Measurements from ENCODE around the gene MESP2.

The MESP2 gene

DNA sequence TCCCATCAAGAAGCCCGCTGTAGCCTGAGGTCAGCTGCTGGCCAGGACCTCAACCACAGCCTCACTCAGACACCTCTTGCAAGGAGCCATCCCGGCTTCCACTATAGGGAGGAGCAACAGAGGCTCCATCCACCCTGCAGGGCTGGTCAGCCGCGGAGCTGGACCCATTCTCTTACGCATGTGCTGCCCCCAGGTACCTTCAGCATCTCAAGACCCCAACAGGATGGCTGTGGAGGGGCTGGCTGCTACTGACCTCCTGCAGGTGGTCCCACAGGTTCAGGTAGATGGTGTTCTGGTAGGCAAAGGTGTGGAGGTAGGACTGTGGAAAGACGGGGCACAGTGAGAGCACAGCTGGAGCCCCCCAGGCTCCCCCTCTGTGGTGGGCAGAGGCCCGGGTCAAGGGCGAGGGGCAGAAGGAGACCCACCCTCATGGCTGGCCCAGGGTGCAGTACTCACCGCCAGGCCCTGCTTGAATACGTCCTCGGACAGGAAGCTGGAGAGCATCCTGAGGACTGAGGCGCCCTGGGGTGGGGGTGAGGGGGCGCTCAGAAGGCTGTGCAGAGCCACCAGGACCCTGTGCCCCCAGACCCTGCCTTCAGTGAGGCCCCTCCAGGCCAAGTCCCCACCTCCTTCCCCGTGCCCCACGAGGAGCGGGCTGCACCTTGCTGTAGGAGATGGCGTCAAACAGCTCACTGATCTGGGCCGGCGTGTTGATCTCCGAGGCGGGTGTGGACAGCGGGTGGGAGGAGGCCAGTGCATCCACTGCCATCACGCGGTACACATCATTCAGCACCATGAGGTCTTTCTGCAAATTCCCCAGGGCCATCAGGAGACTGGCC is 27.1 kb downstream of the MESP2 start:
- no peak for DNase-seq

DNA sequence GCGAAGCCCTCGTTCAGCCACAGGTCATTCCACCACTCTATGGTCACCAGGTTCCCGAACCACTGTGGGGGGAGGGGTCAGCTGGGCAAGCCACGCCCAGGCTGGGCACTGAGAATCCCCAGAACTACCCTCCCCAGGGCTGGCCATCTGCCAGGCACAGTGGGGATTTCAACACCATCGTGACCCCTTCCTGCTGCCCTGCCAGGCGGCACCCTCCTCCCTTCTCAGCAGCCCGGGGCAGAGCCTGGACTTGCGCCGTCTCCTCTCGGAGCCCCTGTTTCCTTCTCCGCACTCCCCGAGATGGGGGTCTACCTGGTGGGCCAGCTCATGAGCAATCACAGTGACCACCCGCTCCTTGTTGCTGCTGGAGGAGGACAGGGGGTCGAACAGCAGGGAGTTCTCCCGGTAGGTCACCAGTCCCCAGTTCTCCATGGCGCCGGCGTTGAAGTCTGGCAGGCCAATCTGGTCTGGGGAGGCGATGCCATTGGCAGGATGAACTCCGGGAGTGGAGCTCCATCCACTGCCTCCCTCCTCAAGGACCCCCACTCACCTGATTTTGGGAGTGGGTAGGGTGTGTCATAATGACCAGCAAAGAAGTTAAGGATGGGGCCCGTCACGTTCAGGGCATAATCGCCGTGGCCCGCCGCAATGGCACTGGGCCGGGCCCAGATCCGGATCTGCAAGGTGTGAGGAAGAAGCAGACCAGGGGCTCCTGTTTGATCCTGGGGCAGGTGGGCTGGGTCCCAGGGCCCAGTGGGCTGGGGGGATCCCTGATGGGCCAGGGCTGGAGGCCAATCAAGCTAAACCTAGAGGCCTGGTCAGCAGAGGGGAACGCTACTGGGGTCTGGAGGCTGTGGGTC is 28.0 kb downstream of the MESP2 start:
- DNase-seq, result no peak

DNA sequence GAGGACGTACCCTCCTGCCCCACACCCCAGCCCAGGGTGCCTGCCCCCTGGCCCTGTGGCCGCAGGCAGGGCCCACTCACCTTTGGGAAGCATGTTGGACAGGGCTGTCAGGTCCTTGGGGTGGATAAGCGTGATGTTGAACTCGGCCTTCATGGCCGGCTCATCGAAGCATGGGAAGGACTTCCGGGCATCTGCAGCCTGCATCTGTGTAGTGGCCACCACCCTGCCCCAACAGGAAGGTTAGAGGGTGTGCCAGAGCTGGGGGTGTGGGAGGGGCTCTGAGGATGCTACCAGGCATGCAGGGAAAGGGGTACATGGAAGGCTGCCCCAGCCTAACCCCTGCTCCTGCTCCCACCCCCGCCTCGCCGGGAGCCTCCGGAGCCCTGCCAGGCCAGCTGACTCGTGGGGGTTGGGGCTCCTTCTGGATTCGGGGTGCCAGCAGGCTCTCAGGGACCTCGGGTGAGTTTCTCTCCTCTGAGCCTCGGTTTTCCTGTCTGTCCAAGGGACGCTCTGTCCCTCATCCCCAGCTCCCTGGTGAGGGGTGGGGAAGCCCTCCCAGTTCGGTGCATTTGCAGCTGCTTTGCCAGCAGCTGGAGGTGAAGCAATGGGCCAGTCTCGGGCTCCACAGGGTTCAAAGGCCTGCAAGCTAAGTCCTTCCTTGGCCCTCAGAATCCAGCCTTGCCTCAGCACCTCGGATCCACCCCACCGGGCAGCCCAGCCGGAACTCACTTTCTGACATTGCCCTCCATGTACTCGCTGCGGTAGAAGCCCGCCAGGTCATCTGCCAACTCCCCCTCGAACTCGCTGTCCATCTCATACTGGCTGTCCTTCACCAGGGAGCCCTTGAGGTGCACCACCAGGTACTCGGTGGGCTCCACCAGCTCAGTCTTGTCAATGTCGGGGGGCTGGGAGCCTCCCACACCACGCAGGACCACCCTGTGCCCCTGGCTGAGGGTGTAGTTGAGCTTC is 29.4 kb downstream of the MESP2 start:
- DNase-seq, result no peak

DNA sequence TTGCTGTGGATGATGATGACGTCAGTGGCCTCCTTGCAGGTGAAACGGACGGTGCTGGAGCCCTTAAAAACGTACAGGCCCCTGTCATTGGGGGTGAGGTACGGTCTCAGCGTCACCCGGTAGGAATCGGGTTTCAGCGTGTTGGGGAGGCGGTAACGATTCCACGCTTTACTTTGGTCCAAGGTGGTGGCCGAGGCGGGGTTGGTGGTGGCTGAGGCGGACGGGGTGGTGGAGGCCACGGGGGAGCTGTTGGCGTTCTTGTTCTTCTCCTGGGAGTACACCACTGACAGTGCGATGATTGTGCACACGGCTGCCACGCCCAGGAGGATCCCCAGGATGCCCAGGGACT is 30.1 kb downstream of the MESP2 start:
- no peak for DNase-seq

DNA sequence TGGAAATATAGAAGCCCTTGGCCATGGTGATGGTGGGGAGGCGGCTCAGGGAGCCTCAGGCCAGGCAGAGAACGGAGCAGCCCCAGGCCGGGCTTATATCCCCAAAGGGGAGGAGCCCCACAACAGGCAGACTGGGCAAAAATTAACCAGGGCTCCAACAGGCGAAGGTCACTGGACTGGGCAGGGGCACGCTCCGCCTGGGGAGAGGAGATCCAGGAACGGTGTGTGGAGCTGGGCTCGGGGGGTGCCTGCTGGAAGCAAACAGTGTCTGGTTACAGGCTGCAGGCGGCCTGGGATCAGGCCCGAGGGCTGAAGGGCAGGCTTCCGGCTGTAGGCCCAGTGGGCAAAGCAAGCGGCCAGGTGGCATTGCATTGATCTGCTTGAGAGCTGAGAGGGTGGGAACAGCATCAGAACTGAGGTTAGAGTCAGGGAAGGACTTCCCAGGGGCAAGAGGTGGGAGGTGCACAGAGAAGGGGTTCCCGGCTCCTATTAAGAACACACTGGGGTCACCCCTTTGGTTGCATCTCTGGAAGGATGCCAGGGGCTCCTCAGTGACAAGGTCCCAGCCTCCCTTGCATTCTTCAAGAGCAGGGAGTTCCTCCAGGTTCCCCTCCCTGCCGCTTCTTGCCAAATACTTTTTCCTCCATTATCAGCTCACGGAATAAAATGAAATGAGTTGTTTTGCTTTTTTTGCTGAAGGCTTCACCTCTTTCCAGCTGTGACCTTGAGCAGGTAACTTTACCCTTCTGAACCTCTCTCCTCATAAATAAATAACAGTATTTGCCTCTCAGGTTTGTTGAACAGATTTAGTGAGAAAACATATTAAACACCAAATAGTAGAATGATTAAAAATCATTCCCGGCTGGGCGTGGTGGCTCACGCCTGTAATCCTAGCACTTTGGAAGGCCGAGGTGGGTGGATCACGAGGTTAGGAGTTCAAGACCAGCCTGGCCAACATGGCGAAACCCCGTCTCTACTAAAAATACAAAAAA is 30.7 kb downstream of the MESP2 start:
- no peak for DNase-seq

DNA sequence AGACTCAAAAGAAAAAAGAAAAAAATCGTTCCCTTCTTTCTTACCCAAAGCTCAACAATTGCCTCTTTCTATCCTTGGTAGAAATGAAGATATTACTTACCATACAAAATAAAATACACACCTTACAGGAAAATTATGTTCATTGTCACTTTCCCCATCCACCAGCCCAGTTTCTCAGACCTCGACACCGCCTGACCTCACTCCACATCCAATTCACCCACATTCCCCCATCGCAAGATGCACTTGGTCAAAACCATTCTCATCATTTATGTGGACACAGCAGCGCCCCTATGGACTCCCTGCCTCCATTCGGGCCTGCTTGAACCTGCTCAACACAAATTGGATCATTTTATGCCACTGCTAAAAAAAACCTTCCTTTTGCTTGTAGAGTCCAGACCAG is 31.6 kb downstream of the MESP2 start:
- no peak for DNase-seq

DNA sequence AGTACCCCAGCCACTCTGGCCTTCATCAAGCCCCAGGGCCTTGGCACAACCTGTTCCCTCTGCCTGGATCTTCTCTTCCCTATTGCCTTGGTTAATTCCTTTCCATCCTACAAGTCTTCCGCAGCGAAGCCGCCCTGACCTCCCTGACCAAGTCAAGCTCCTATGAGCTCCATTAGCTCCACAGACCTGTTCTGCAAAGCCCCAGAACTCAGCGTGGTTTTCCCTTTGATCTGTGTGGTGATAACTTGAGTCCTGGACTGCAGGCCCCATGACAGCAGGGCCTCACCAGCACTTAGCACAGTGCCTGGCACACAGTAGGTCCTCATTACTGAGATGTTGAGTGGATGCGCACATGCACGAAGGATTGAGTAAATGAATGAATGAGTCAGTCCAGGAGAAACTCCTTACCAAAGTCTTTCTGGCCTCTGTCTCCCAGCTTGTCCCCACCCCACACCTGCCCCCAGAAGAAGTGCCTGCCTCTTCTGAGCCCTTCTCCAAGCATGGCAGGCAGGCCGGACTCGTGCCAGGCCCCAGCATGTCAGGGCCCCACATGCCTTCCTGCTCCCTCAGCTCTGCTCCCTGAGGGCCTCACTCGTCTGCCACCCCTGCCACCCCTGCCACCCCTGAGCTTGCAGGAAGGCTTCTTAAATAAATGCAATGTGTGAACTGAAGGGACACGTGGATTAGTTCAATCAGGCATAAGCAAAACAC is 32.2 kb downstream of the MESP2 start:
- no peak for DNase-seq

DNA sequence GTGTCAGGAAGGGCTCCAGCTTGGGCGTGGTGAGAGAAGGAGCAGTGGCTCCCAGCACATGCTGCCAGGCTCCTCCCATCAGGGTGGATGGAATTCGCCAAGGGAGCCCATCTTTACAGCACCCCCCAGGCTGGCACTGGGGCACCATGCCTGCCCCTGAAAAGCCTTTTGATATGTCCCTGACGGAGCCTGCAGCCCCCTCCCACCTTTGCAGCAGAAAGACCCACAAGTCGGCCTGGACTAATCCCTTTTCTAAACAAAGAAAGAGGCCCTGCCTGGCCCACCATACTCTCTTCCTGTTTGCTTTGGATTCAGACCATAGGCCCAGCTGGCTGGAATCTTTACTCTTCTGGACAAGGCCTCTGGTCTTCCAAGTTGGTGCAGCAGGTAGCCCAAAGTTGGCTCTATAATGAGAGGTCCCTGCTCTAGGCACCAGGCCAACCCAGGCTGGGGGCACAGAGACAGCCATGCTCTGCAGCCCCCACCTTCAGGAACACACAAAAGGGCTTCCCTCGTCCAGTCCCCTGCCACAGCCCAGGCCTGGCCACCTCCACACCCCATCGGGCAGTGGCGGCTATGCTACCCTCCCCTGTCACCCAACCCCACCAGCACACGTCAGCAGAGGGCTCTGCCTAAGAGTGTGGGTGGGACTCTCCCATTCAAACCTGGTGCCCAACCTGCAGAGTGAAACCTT is 33.1 kb downstream of the MESP2 start:
- DNase-seq, result no peak

DNA sequence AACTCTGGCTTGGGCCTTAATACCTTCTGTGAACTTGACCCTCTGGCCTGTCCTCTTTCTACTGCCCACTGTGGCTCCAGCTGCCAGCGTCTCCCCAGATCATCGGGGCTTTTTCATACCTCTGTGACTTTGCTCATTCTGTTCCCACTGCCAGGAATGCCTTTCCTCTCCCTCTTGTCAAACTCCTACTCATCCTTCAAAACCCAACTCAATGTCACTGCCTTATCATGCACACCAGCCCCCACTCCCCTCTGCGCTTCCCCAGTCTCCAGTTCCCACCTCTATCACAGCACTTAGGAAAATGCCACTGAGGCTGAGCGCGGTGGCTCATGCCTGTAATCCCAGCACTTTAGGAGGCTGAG is 33.6 kb downstream of the MESP2 start:
- DNase-seq, result no peak

DNA sequence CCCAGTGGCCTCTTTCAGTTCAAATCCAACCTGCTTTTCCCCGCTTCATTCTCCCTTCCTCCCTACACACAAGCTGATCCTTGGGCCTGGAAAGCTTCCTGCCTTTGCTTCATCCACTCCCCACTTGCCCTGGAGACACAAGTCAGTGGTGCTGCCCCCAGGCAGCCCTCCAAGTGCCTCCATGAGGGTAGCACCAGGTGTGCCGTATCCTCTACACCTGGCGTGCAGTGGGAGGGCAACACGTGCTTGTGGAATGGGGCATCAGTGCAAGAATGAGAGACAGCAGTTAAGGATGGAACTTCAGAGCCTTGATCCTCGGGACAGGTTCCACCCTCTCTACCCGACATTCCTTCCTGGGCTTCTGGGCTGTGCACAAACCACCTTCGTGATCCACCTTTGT is 34.7 kb downstream of the MESP2 start:
- DNase-seq, result no peak

DNA sequence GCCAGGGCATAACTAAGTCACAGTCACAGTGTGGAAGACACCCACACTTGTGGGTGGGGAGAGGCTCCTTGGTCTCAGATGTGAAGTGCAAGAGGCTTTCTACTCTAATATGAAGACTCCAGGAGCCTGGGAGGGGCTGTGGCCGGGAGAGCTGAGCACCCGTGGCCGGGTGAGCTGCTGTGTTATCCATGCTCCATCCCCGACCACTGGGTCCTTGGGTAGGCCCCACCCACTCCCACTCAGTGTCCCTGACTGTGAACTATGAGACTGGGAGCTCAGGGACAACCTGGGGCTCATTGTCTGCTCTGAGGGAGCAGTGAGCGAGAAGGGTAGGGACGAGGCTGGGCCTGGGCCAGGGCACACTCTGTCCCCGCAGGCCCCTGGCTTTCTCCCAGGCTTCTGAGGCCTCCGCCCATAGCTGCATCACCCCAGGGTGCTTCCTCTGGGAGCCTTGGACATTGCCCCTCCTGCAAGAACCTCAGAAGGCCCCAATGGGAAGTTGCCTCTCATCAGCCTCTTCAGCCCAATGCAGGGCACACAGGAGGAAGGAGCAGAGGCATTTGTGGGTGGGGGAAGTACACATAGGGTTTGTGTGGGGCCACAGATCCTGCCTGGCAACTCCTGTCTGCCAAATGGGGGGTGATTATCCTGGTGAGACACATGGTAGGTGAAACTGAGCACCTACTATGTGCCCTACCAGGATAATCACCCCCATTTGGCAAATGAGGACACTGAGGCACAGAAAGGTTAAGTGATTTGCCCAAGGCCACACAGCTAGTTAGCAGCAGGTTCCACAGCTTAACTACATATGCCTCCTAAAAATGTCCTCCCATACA is 36.1 kb downstream of the MESP2 start:
- DNase-seq, result no peak

DNA sequence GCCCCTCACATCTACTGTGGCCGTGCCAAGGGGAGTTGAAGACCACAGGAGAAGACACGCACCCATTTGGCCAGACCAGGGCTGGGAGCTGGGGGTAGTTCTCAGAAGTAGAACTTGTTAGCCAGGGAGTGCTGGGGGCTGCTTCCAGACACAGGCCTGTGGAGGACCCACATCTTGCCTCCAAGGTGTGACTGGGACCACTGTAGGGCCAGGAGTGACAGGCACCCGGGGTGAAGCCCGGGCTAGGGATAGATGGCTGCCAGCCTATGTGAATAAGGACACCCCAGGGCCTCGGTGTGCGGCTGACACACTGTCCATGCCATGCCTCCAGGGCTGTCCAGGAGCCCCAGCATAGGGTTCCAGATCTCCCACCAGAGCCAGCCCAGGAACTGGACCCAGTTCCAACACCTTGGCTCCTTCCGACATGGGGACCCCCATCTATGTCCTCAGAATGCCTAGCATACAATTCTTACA is 36.8 kb downstream of the MESP2 start:
- DNase-seq, result no peak

DNA sequence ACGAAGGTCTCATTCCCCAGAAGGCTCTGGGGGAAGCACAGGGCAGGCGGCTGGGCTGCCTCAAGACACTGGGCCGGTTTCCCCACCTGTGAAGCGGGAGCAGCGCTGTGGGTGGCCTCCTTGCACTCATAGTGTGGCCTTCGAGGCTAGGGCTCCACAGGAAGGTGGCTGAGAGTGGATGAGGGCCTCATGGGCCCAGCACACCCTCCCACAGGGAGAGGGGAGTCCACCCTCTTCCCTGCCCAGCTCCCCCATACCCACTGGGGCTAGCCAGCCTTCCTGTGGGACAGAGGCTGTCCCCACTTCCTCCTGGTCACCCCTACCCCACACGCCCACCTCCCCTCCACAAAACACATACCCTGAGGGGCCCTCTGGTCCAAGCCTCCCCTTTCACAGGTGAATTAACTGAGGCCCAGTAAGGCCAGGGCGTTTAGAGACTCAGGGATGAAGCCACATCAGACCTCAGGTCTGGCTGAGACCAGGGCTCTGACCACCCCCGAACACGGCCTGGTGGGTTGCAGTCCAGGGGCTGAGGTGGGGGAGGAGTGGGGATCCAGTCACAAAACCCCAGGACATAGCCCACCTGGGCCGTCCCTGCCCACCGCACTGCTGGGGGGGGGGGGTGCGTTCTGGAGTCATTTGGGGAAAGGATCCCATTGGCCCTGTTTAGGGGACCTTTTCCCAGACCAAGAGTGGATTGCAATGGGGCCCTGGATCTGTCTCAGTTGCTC is 37.4 kb downstream of the MESP2 start:
- DNase-seq, result no peak

DNA sequence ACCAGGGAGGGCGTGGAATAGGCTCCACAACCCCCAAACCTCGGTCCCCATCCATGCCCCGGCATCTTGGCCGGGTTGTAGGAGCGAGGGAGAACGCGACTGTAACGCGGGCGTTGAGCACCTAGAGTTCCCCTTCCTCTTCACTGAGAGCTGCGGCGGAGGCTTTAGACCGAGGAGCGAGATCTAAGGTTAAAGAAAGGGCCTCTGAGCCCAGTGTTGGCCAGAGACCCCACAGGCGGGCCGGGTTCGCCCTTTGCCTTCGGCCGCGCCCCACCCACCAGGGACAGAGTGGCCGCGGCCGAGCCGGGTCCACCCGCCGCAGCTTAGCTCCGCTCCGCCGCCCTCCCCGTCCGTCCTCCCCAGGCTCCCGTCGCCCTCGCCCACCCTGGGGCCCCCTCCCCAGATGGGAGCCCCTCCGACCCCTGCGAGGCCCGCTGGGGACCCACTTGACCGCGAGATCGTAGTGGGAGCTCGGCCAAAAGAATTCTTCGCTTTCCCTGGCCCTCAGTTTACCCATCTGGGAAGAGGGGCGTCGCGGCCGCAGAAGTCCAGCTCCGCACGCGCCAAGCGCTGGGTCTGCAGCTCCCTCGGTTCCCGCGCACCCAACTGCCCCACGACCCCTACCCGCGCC is 38.1 kb downstream of the MESP2 start:
- no peak for DNase-seq

DNA sequence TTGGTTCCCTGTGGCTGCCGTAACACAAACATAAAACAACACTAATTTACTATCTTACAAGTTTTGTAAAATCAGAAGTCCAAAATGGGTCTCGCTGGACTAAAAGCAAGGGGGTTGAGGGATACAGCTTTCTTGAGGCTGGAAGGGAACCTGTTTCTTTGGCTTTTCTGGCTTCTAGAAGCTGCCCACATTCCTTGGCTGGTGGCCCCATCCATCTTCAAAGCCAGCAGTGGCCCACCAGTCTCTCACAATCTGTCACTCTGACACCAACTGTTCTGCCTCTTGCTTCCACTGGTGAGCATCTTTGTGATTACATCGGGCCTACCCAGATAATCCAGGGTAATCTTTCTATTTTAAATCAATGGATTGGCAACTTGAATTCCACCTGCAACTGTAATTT is 39.6 kb downstream of the MESP2 start:
- DNase-seq, result no peak

DNA sequence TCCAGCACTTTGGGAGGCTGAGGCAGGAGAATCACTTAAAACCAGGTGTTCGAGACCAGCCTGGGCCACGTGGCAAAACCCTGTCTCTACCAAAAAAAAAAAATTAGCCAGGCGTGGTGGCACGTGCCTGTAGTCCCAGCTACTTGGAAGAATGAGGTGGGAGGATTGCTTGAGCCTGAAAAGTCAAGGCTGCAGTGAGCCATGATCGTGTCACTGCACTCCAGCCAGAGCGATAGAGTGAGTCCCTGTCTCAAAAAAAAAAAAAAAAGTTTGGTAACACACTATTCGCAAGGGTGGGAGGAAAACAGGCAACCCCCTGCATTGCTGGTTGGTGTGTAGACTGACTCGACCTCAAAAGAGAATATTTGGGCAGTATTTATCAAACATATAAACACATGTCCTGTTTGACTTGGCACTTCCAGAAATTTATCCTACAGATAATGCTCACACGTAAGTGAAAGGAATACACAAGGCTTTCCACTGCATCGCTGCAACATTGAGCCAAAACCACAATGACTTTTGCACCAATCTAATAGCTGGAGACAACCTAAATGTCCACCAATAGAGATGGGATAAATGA is 41.7 kb downstream of the MESP2 start:
- no peak for DNase-seq

DNA sequence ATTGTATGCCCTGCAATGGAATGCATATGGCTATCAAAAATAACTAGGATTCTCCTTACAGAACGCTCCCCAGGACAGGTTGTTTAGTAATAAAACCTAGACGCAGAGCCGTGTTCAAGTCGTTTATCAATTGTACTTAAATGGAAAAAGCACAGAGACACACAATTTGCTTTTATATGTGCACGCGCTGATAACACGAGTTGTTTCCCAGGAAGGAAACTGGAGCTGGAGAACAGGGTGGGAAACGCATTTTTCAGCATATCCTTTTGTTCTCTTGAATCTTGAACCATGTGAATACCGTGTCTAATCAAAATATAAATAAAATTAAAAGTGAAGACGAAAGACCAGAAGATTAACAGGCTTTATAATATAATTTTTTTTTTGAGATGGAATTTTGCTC is 42.2 kb downstream of the MESP2 start:
- DNase-seq, result no peak

All from activated effector memory CD4-positive, alpha-beta T cell treated with anti-CD3 and anti-CD28 coated beads, Interleukin-2, amount 50 U/mL, for 16 hours (primary cell).